ENCODE results near the gene CROCC2.

CROCC2 gene

DNA sequence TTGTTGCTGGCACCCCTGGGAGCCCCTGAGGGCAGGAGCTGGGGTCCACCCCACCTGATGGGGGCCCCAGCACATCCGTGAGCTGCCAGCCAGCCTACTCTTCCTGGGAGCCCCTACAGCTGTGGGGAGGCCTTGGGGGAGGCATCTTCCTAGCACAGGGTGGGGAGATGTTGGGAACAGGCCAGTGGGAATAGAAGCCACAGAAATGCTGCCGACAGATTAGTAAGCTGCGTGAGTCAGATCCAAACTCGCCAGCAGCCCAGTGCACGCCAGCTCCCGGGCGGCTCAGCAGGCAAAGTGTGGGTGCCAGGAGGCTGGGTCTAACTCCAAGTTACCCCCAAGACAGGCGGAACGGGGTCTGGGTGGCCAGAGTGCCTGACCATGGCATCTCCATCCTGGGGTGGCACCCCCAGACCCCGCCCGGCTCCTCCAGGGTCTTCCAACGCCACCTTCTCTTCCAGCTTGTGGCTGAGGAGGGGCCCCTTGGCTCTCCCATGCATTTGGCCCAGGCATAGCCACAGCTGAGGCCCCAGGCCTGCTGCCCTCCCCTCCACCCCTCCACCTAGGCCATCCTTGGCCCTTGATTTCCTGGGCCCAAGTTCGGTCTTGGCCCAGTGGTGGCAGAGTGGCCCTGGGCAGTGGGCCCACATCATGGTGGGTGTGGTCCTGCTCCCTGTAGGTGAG, 15.3 kb downstream of the CROCC2 start:
- no peak for DNase-seq (ENCODE audit: low spot score)

DNA sequence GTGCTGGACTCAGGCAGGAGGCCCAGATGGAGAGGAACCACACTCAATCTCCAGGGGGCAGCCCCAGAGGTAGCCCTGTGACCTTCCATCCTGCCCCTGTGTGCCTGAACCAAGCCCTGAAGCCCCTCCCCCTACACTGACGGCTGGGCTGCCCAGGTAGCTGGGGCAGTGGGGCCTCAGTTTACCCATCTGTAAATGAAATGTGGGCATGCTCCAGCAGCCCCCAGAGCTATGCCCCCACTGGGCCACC, 15.8 kb downstream of the CROCC2 start:
- no peak for DNase-seq (ENCODE audit: low spot score)

DNA sequence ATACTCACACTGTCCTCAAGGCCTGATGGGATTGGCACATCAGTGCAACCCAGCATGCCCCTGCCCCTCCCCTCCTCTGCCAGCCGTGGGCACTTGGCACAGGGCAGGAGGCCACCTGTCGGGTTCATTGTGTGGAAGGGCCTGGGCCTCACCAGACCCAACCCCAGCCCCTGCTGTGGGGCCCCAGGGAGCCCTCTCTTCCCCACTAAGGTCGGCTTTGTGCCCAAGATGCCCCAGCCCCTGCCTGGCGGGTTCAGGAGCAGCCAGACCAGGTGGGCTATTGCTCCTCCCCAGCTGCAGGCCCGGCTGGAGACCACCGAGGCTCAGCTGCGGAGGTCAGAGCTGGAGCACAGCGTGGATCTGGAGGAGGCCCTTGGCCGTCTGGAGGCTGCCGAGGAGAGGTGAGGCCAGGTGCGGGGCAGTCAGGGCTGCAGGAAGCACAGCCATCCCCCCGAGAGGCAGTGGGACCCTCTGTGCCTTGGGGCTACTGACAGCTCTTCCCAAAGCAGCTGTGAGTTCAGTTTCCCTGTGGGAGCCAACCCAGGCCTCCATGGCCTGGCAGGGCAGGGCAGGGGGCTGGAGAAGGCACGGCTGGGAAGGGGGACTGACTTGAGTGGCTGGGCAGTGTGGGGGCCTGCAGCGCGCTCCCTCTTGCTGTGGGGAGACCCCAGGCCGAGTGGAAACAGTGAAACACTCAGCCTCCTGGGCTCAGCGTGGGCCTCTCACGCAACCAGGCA, 16.3 kb downstream of the CROCC2 start:
- no peak for DNase-seq (ENCODE audit: low spot score)

DNA sequence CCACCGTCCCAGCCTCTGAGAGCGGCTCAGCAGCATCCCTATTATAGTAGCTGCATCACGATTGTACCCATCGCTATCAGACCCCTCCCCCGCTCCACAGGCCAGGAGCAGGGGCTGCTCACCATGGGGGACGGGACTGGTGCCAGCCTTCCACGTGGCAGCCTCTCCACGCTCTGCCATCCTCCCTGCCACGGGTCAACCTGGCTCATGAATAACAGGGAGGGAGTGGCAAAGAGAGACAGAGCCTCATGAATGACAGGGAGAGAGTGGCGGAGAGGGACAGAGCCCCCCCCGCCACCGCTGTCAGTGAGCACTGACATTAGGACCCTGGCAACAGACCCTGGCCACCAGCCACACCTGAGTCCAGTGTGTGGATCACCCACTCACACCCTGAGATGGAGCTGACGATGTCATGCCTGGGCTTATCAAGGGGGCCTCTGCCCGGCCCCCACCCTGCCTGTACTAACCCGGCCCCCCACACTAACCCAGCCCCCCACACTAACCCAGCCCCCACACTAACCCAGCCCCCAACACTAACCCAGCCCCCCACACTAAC, 16.9 kb downstream of the CROCC2 start:
- DNase-seq (ENCODE audit: low spot score), result no peak

DNA sequence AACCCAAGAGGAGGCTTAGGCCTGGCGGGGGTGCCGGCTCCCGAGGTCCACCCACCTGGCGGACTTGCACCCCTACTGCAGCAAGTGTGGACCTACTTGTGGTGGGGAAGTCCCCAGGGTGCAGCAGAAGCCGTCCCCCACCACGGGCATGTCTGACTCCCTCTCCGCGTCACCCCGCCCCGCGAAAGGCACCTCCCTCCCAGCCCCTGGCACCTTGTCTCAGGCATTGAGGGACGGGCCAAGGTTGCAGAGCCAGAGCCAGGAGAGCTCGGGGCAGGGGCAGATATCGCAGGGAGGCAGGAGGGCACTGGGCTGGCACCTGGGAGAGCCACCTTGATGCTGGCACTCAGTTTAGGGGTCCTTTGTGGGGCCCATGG, 19.0 kb downstream of the CROCC2 start:
- no peak for DNase-seq (ENCODE audit: low spot score)

DNA sequence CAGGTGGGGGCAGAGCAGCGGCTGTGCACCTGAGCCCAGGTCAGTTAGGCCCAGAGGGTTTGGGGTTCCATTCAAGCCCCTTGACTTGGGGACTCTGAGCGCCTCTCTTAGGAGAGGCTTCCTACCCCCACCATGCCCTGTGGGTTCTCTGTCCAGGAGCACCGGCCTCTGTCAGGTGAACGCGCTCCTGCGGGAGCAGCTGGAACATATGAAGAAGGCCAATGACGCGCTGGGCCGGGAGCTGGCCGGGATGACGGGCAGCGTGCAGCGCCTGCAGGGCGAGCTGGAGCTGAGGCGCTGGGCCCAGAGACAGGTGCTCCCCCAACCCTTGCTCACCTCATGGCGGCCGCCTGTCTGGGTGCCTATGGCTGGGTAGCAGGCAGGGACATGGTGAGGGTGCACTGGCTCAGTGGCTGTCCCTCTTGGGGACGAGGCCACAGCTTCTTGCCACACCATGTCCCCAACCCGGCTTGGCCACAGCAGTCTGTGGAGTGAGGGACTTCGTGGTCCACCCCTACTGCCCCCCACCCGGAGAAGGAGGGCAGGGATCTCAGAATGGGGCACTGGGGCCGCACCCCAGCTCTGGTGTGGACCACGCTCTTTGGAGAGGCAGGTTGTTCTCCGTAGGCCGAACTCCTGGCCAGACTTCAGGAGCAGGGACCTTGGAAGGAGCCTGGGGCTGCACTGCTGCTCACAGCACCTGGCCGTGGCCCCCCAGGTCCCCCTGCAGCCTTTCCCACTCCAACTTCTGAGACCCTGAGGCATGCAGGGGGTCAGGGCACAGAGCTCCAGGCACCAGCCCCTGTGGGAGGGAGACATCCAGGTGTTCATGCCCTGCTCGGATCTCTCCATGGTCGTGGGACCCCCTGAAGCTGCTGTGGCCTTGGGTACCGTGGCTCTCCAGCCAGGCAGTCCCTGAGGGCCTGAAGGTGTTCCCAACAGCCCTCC, 19.7 kb downstream of the CROCC2 start:
- DNase-seq (ENCODE audit: low spot score), result no peak

DNA sequence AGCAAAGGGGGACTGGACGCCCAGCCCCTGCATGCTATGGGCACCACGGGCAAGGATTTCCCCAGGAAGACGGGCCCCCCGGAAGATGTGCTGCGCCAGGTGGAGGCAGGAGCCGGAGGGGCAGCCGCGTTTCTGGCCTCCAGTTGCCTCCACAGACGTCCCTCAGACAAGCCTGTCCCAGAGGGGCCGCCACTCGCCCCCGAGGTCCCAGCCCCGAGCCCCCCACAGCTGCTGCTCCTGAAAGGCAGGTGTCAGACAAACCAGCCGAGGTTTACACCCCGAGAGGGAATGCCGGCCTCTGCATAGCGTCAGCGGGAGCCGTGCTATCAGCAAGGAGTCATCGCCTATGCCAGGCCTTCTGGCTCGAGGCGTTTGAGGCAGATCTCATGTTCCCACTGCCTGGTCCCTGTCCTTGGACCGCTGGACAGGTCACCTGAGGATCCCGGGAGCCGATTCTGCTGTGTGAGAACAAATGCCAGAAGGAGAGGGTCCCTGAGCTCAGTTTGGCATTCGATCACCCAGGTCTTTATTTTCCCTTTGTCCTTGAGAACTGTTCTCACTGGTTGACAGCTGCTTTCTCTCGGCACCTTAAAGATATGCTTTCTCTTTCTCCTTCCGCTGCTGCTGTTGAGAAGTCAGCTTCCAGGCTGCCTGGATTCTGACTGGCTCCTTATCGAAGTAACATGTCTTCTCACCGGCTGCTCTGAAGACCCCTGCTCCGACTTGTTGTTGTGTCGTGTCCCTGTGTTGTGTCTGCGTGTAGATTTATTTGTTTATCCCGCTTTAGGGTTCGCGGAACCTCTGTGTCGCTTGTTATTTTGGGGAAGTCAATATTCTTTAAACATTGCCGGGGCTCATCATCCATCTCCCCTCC, 20.6 kb downstream of the CROCC2 start:
- no peak for DNase-seq (ENCODE audit: low spot score)

DNA sequence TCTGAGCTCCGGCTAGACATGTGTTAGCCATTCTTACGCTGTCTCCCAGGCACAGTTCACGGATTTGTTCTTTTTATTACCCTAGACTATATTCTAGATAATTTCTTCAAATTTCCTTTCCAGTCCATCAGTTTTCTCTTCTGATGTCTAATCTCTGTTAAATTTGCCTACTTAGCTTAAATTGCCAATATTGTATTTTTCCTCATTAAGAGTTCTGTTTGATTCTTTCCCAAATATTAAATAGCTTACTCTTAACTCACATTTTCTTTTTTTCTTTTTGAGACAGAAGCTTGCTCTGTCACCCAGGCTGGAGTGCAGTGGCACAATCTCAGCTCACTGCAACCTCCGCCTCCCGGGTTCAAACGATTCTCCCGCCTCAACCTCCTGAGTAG, 21.2 kb downstream of the CROCC2 start:
- no peak for DNase-seq (ENCODE audit: low spot score)

DNA sequence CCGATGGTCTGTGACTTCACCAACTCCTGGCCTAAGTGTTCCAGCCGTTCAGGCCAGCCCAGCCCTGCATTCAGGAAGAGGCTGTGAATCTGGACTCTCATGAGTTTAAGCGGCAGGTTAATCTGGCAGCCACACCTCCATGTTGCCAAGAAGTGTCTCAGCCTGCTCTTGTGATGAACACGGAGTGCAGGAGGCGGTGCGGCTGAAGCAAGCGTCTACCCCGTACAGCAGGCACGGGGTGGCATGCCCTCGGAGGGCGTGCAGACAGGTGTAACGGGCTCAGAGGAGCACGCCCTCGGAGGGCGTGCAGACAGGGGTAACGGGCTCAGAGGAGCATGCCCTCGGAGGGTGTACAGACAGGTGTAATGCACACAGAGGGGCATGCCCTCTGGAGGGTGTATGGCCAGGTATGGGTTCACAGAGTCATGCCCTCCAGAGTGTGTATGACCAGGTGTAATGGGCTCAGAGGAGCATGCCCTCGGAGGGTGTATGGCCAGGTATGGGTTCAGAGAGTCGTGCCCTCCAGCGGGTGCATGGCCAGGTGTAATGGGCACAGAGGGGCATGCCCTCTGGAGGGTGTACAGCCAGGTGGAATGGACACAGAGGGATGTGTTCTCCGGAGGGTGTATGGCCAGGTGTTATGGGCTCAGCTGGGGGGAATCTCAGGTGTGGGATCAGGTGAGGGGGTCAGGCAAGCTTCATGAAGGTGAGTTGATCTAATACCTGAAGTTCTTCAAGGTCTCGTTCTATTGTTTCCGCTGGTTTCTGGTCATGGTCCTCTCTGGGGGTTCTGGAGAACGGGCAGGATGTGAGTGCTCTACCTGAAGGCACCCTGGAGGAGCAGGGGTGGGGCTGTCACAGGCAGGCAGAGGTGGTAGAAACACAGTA, 22.6 kb downstream of the CROCC2 start:
- no peak for DNase-seq (ENCODE audit: low spot score)

DNA sequence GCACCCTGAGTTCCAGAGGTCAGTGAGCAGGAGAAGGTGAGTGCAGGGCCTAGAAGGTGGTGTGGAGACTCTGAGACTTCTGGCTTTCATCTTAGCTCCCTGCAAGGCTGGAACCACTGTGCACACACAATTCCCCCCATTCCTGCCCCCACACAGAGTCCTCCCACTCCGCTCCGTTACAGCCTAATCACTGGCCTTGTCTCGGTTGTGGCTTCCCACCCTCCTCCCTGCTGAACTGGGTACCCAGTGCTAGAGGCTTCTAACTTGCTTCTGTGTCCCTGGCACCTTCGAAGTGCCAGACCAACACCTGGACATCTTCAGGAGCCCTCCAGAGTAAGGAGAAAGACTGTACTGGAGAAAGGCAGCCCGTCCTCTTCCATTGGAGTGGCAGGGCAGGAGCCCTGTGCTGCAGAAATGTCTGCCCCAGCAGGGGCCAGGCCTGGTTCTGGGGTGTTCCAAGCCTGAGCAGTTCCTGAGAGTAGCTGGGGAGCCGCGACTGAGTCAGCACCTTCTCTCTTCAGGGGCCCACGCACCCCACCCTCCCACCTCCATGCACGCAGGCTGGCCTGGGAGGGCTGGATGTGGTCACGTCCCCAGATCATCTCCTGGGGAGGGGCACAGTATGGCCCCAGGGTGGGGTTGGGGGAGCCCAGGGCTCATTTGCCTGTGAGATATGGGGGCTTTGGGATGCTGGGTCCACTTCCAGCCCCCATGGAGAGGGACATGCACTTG, 23.4 kb downstream of the CROCC2 start:
- DNase-seq (ENCODE audit: low spot score), result no peak

DNA sequence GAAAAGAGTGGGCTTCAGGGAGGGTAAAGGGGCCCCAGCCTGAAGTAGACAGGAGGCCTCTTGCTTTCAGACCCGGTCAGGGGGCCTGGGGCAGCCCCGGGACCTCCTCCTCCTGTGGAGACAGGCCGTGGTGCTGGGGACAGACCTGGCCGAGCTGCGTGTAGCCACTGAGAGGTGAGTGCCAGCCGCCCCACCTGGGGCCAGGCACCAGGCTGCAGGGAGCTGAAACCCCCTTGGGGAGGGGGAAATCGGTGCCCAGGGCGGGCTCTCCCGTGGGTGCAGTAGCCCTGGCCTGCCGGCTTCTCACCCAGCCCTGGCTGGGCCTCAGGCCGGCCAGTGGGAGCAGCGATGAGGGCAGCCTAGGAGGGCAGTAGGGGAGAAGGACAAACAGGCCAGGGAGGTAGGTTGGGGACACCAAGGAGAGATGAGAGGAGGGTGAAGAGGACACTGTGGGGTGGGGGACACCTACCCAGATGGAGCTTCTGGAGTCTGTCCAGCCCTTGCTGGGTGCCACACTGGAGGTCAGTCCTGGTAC, 24.0 kb downstream of the CROCC2 start:
- DNase-seq (ENCODE audit: low spot score), result no peak

DNA sequence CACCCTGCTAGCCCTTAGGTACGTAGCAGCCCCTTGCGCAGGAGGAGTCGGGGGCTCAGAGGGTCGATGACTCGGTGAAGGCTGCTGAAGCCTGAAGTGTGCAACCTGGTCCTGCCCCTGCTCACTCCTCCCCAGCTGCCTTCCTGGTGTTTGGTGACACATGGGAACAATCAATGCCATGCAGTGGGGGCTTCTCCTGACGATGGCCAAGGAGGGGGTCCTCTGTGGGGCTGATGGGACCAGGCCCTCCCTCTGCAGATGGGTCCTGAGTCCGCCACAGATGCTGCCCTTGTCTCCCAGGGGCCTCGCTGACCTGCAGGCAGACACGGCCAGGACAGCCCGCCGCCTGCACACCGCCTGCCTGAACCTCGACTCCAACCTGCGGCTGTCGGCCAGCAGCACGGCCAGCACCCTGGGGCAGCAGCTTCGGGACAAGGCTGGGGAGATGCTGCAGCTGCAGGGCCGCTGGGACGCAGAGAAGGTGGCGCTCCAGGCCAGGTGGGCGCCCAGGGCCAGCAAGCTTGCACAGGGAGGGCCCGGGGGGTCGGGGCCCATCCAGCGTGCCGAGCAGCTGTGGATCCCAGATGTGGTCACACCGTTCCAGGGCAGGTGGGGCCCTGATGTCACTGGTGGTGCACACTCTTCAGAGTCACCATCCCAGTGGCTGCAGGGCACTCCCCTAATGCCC, 24.6 kb downstream of the CROCC2 start:
- DNase-seq (ENCODE audit: low spot score), result no peak

DNA sequence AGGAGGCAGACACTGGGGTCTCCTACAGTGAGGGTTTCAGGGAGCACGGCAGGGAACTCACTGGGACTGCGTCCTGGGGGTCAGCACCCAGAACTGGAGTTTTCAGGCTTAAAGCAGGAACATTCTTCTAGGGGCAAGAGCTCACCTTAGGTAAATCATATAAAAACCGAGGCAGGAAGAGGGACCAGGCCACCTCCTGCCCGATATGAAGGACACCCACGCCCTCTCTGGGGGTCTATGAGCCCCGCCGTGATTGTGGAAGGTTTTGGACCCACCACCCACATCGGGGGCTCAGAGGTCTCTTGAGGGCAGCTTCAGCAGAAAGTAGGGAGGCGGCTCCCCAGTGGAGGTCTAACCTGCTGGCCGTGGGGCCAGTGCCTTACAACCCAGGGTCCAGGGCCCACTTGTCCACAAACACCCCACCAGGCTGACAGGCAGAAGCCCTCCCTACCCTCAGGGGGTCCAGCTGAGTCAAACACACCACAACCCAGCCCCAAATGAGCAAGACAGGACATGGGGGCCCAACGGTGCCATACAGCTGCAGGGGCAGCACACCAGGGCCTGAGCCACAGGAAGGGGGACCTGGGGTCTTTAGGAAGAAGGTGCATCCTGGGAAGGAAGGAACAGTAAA, 25.3 kb downstream of the CROCC2 start:
- DNase-seq (ENCODE audit: low spot score), result no peak

DNA sequence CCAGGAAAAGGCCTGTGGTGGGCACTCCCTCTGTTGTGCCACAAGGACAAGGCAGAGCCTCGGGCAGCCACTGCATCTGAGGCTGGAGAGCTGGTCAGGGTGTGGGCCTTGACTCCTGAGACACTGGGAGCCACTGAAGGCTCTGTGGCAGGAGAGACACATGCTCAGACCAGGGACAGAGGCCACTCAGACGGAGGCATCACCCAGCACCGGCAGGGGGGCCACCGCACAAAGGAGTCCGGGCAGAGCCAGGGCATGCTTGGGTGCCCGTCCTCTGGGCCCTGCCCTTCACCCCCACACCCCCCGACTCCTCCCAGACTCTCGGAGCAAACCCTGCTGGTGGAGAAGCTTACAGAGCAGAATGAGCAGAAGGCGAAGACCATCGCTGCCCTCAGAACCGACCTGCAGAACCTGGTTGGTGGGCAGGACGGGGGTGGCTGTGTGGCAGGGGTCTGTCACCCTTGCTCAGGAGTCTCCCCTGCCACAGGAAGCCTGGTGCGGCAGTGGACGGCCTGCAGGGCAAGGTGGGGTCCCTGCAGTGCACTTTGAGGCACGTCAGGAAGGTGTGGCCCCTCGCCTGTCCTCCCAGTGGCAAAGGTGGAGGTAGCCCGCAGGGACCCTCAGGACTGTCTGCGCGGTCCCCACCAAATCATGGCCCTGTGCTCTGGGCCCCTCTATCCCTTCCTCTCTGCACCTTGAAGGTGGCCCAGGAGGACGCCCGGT, 26.0 kb downstream of the CROCC2 start:
- no peak for DNase-seq (ENCODE audit: low spot score)

DNA sequence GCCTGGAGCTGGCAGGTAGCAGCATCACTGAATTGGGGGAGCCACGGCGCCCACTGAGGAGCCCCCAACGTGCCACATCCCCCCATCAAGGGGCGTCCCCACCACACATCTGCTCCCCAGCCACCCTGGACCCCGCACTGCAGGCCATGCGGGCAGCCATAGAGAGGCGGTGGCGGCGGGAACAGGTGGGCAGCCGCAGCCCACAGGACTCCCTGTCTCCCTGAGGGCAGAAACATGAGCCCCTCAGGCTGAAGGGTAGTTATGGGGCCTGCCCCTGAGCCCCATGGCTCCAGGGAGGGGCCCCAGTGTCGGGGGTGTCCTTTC, 26.6 kb downstream of the CROCC2 start:
- DNase-seq (ENCODE audit: low spot score), result no peak

DNA sequence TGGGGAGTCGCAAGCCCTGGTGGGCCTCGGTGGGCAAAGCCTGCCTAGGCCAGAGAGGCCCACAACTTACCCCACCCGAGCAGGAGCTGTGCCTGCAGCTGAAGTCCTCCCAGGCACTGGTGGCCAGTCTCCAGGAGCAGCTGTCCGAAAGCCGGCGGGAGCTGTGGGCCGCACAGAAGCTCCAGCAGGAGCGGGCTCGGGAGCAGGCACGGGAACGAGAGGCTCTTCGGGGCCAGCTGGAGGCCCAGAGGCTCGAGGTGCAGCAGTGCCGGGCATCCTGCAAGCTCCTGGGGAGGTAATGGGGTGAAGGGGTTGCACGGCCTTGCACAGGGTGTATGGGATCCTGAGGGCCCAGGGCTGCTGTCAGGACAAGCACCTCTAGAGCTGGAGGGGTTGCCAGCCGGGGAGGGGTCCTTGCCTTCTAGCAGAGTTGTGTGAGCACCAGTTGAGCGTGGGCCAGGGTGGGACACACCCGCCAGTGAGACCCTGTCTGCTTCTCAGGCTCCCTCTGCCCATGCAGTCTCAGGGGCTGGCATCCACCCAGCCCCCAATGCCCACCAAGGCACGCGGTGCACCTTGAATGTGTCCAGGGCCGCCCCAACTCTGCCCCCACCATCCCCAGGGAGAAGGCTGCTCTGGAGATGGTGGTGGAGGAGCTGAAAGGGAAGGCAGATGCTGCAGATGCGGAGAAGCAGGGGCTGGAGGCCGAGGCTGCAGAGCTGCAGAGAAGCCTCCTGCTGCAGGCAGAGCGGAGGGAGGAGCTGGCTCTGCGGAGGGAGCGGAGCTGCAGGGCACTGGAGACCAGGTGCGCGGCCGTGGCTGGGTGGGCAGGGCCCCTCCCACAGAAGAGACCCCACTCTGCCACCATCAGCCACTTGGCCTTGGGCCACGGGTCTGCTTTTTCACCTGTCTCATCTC, 27.2 kb downstream of the CROCC2 start:
- DNase-seq (ENCODE audit: low spot score), result no peak

All from activated CD4-positive, alpha-beta T cell treated with anti-CD3 and anti-CD28 coated beads, Interleukin-2, Interleukin-4, amounts not matched to agents 100 ng/mL and 50 ng/mL, durations not matched to agents 16 hours and 8 hours (primary cell).